ENCODE data around the gene SLC44A3.

DNA sequence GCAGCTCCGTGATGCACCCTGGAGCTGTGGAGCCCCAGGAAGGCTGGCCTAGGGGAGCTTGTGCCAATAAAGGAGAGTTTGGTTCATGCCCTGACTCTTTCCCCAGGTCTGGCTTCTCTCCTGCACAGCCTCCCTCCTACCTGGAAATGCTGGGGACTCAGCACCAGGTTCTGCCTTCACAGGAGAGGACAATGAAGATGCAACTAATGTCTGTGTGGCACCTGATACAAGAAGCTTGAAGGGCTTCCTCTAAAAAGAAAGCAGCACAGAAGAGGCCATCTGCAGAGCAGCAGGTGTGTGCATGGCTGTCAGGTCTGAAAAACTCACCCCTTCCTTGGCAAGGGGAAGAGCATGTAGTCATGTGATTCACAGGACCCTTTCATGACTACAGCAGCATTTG is 43.7 kb upstream of the SLC44A3 start:
- TF ChIP-seq, protein P1, sequence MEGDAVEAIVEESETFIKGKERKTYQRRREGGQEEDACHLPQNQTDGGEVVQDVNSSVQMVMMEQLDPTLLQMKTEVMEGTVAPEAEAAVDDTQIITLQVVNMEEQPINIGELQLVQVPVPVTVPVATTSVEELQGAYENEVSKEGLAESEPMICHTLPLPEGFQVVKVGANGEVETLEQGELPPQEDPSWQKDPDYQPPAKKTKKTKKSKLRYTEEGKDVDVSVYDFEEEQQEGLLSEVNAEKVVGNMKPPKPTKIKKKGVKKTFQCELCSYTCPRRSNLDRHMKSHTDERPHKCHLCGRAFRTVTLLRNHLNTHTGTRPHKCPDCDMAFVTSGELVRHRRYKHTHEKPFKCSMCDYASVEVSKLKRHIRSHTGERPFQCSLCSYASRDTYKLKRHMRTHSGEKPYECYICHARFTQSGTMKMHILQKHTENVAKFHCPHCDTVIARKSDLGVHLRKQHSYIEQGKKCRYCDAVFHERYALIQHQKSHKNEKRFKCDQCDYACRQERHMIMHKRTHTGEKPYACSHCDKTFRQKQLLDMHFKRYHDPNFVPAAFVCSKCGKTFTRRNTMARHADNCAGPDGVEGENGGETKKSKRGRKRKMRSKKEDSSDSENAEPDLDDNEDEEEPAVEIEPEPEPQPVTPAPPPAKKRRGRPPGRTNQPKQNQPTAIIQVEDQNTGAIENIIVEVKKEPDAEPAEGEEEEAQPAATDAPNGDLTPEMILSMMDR (IDR thresholded peaks at IDR 0.05 in 4 of 5, conservative IDR thresholded peaks at IDR 0.05 in 1 of 5): no peak
- no peak for TF ChIP-seq POLR2A (IDR thresholded peaks at IDR 0.05)
